HepG2 (cell line): ENCODE measurements around the gene LNX2. TPM values are rescaled to one million over a fixed set of nuclear protein-coding genes. Genes with fewer than 3 reads are reported as not detected.
A peak's percentile ranks its signal among the peaks of the same experiment; 100 is the strongest.

Experiments used
- ATAC-seq: fragments of 200-7000 bp; cut with Tn5 transposase; 3 replicates; pipeline ENCODE4 v1.9.1; 2020; ENCODE audit warnings: mild to moderate bottlenecking, moderate library complexity
- BruUV-seq: library from RNA; stranded (reverse); fragments of 400-500 nt; replicated peaks from 2 replicates; lab custom pipeline; 2021; lab: Mats Ljungman, UMichigan
- CTCF ChIA-PET: fragments of 300-600 bp; formaldehyde crosslinking; extraction: SDS; loops from one replicate; lab custom pipeline; 2021; ENCODE audit warnings: low total read pairs, inconsistent platforms, low intra/inter-chr PET ratio; lab: Yijun Ruan, JAX
- POLR2A ChIA-PET: fragments of 350-600 bp; sonication (Branson Sonifier 250); formaldehyde crosslinking; loops from one replicate; lab custom pipeline; 2020; ENCODE audit warnings: antibody characterized with exemption, inconsistent platforms; lab: Yijun Ruan, JAX
- DNase-seq: peaks from one replicate; pipeline ENCODE4 v3.0.0-alpha.2; 2015; ENCODE audit warnings: low spot score
- FAIRE-seq: peaks from 3 replicates; lab custom pipeline; 2011; peaks lifted over from hg19 to GRCh38; lab: Jason Lieb, UNC
- H2AFZ ChIP-seq: one replicate; pipeline ENCODE4 v1.6.1; 2011; ENCODE audit warnings: low read length, inconsistent platforms
- H3K27ac ChIP-seq: fragments of 300-600 bp; 3 replicates; pipeline ENCODE4 v1.8.0; 2011; ENCODE audit warnings: mixed run types, mild to moderate bottlenecking, mixed read lengths, low read length, inconsistent platforms; ENCODE audit not compliant: insufficient read depth; ENCODE audit errors: extremely low read length
- H3K27me3 ChIP-seq, 2 experiments: fragments of 200-600 bp in 1 of 2; 2 replicates in 1 of 2; 3 replicates in 1 of 2; pipeline versions ENCODE4 v1.6.0 to v1.8.0; 2011; ENCODE audit warnings: low read length in 2 of 2, mild to moderate bottlenecking in 2 of 2, moderate library complexity in 2 of 2, inconsistent platforms in 1 of 2; ENCODE audit not compliant: insufficient read depth in 2 of 2, control insufficient read depth in 1 of 2
- H3K36me3 ChIP-seq, 2 experiments: fragments of 200-600 bp in 1 of 2; replicated peaks in 1 of 2; 2 replicates in 1 of 2; 3 replicates in 1 of 2; pipeline versions ENCODE4 v1.5.1 to v1.8.0; 2011; ENCODE audit warnings: low read length in 2 of 2, inconsistent platforms in 1 of 2; ENCODE audit not compliant: insufficient read depth in 2 of 2, control insufficient read depth in 1 of 2
- H3K4me1 ChIP-seq: 2 replicates; pipeline ENCODE4 v1.5.1; 2012; ENCODE audit warnings: low read length, inconsistent platforms; ENCODE audit not compliant: insufficient read depth
- H3K4me2 ChIP-seq: 2 replicates; pipeline ENCODE4 v1.6.0; 2011; ENCODE audit warnings: low read depth, low read length, inconsistent platforms
- H3K4me3 ChIP-seq, 3 experiments: fragments of 200-600 bp in 1 of 3; sonication (generic), shearing (Covaris generic) in 1 of 3; replicated peaks in 1 of 3; 2 replicates each; pipeline ENCODE4 v1.5.1; 2011 to 2016; ENCODE audit warnings: low read length in 3 of 3, inconsistent platforms in 2 of 3, low read depth in 2 of 3, mild to moderate bottlenecking in 2 of 3, control low read depth in 1 of 3, mixed read lengths in 1 of 3; ENCODE audit not compliant: insufficient read depth in 1 of 3
- H3K79me2 ChIP-seq: one replicate; pipeline ENCODE4 v1.6.1; 2011; ENCODE audit warnings: low read length, inconsistent platforms; ENCODE audit not compliant: insufficient read depth
- H3K9ac ChIP-seq: 2 replicates; pipeline ENCODE4 v1.6.0; 2011; ENCODE audit warnings: mild to moderate bottlenecking, low read depth, low read length, inconsistent platforms; ENCODE audit not compliant: insufficient read depth
- H3K9me3 ChIP-seq: 2 replicates; pipeline ENCODE4 v1.5.1; 2012; ENCODE audit warnings: mild to moderate bottlenecking, low read length
- H4K20me1 ChIP-seq: 2 replicates; pipeline ENCODE4 v1.6.0; 2011; ENCODE audit warnings: inconsistent platforms, mild to moderate bottlenecking, low read length, moderate library complexity; ENCODE audit not compliant: insufficient read depth
- ATF3 ChIP-seq: sonication (generic); formaldehyde crosslinking; IDR thresholded peaks from 2 replicates; pipeline ENCODE4 v1.4.0; 2020; ENCODE audit warnings: missing genetic modification reagents
- E2F1 ChIP-seq: sonication (generic); formaldehyde crosslinking; IDR thresholded peaks from 2 replicates; pipeline ENCODE4 v1.5.0; 2020; ENCODE audit warnings: missing genetic modification reagents
- ELF3 ChIP-seq: IDR thresholded peaks from 2 replicates; pipeline ENCODE4 v1.6.1; 2016; ENCODE audit warnings: missing genetic modification reagents, missing compliant biosample characterization
- ELF4 ChIP-seq: sonication (generic); formaldehyde crosslinking; IDR thresholded peaks from 2 replicates; pipeline ENCODE4 v1.5.0; 2020; ENCODE audit warnings: missing genetic modification reagents, mild to moderate bottlenecking, moderate library complexity, borderline replicate concordance
- FOXA3 ChIP-seq: IDR thresholded peaks from 2 replicates; pipeline ENCODE4 v1.6.1; 2016; ENCODE audit warnings: missing genetic modification reagents, missing compliant biosample characterization
- KDM2A ChIP-seq: sonication (generic); formaldehyde crosslinking; IDR thresholded peaks from 2 replicates; pipeline ENCODE4 v1.4.0; 2020; ENCODE audit warnings: low read depth, missing genetic modification reagents, borderline replicate concordance
- NAIF1 ChIP-seq: sonication (generic); formaldehyde crosslinking; IDR thresholded peaks from 2 replicates; pipeline ENCODE4 v1.5.0; 2020; ENCODE audit warnings: mild to moderate bottlenecking, missing genetic modification reagents, borderline replicate concordance
- RARA ChIP-seq: IDR thresholded peaks from 2 replicates; pipeline ENCODE4 v1.6.1; 2016; ENCODE audit warnings: missing genetic modification reagents, missing compliant biosample characterization
- RFX3 ChIP-seq: IDR thresholded peaks from 2 replicates; pipeline ENCODE4 v1.6.1; 2016; ENCODE audit warnings: missing biosample characterization, missing genetic modification reagents
- RXRB ChIP-seq: IDR thresholded peaks from 2 replicates; pipeline ENCODE4 v1.6.1; 2016; ENCODE audit warnings: borderline replicate concordance, missing genetic modification reagents, missing compliant biosample characterization
- TARDBP ChIP-seq: sonication (generic); formaldehyde crosslinking; IDR thresholded peaks from 2 replicates; pipeline ENCODE4 v1.8.0; 2022; ENCODE audit warnings: mild to moderate bottlenecking, missing genetic modification reagents
- ZNF12 ChIP-seq: sonication (generic); formaldehyde crosslinking; IDR thresholded peaks from 2 replicates; pipeline ENCODE4 v1.5.0; 2020; ENCODE audit warnings: missing genetic modification reagents
- ZNF337 ChIP-seq: sonication (generic); formaldehyde crosslinking; IDR thresholded peaks from 2 replicates; pipeline ENCODE4 v1.5.1; 2020; ENCODE audit warnings: missing genetic modification reagents, low read depth, mild to moderate bottlenecking, borderline replicate concordance
- ZNF446 ChIP-seq: sonication (generic); formaldehyde crosslinking; IDR thresholded peaks from 2 replicates; pipeline ENCODE4 v1.5.0; 2020; ENCODE audit warnings: mild to moderate bottlenecking, missing genetic modification reagents
- ZNF510 ChIP-seq: sonication (generic); formaldehyde crosslinking; IDR thresholded peaks from 2 replicates; pipeline ENCODE4 v1.4.0; 2020; ENCODE audit warnings: low read depth, mild to moderate bottlenecking, missing genetic modification reagents
- ZNF839 ChIP-seq: sonication (generic); formaldehyde crosslinking; IDR thresholded peaks from 2 replicates; pipeline ENCODE4 v1.4.0; 2020; ENCODE audit warnings: missing genetic modification reagents, mild to moderate bottlenecking, borderline replicate concordance
- WGBS: methylation state at CpG from one replicate; pipeline ENCODE4 v1.1.6; 2017; ENCODE audit warnings: low lambda C conversion rate; 5-methylcytosine and 5-hydroxymethylcytosine counted together
- in situ Hi-C: cut with HindIII; loops from 2 replicates; pipeline ENCODE4 v1.10.0; 2017; ENCODE audit warnings: low pct_unique_long_range_greater_than_20kb; ENCODE audit not compliant: extremely low pct_ligation_motif_present
- intact Hi-C: fragments of 100-400 bp; cut with micrococcal nuclease; formaldehyde crosslinking; loops from one replicate; pipeline ENCODE4 v1.10.0; 2022; ENCODE audit not compliant: unreplicated experiment
- polyA plus RNA-seq, 8 experiments: library from polyadenylated mRNA; depleted of rRNA in 3 of 8; stranded (reverse) in 7 of 8; unstranded in 1 of 8; fragments of >200 nt; fragmentation: Illumina TruSeq in 4 of 8; extraction: Trizol in 4 of 8; gene quantifications; 2 replicates each; pipeline versions ENCODE4 v1.2.1 to v1.2.3, GENCODE V29; 2011 to 2016; ENCODE audit warnings: low read depth in 4 of 8, missing spikeins in 1 of 8, mixed read lengths in 1 of 8; ENCODE audit not compliant: insufficient read depth in 1 of 8
- total RNA-seq, 5 experiments: library from RNA; depleted of rRNA; stranded (reverse); fragments of >200 nt; fragmentation: Illumina TruSeq; extraction: Trizol; gene quantifications; 2 replicates each; pipeline ENCODE4 v1.2.3, GENCODE V29; 2016; ENCODE audit warnings: low read depth in 1 of 5
- TF ChIP-seq, protein P1 (sequence below): IDR thresholded peaks from 2 replicates; pipeline ENCODE4 v1.6.1; 2016; ENCODE audit warnings: missing compliant biosample characterization, missing genetic modification reagents, borderline replicate concordance

Gene LNX2
- total and polyA plus RNA-seq, 2 of the 13 experiments (the other 11 are each of a cell fraction or from before 2014, with no cell fraction given): 9.2 to 9.7 TPM

GRCh38 chr13:27657724-27658123 lies 37.4 kb upstream of the LNX2 start:
- CTCF ChIA-PET: no interaction called here
- TF ChIP-seq ZNF12 (CRISPR knock-in tag) (no peak), ZNF510 (CRISPR knock-in tag) (no peak), ZNF337 (CRISPR knock-in tag) (no peak), RXRB (CRISPR knock-in tag) (no peak), RARA (CRISPR knock-in tag) (no peak), ZNF446 (CRISPR knock-in tag) (no peak), NAIF1 (CRISPR knock-in tag) (no peak), RFX3 (CRISPR knock-in tag) (no peak), E2F1 (CRISPR knock-in tag) (no peak), ELF3 (CRISPR knock-in tag) (no peak), KDM2A (CRISPR knock-in tag) (no peak), FOXA3 (CRISPR knock-in tag) (no peak), ATF3 (CRISPR knock-in tag) (no peak), ZNF839 (CRISPR knock-in tag) (no peak), TARDBP (CRISPR knock-in tag) (no peak), ELF4 (CRISPR knock-in tag) (no peak)
- TF ChIP-seq, protein P1, sequence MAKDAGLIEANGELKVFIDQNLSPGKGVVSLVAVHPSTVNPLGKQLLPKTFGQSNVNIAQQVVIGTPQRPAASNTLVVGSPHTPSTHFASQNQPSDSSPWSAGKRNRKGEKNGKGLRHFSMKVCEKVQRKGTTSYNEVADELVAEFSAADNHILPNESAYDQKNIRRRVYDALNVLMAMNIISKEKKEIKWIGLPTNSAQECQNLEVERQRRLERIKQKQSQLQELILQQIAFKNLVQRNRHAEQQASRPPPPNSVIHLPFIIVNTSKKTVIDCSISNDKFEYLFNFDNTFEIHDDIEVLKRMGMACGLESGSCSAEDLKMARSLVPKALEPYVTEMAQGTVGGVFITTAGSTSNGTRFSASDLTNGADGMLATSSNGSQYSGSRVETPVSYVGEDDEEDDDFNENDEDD (CRISPR knock-in tag): no peak
- TF ChIP-seq, all 625 proteins: peak for 0
- Histone ChIP-seq H3K79me2 (no peaks in the 10 kb centered on the region), H3K9me3 (no peaks in the 10 kb centered on the region), H3K9ac (no peak overlapping the region), H3K36me3 (peaks cover 0 to 1% of the 10 kb centered on the region in 2 experiments; a peak in 2 of 5 replicates), H3K4me3 (no peak overlapping the region), H3K4me1 (peaks cover 27% of the 10 kb centered on the region), H3K27ac (no peak overlapping the region), H3K4me2 (no peak overlapping the region), H4K20me1 (no peaks in the 10 kb centered on the region), H2AFZ (no peak overlapping the region), H3K27me3 (no peaks in the 10 kb centered on the region)
- in situ Hi-C loops: no loop called here
- no peak for FAIRE-seq
- intact Hi-C loops: no loop called here
- ATAC-seq: peak; percentile 31; the same call in 1 of the 3 replicates
- DNase-seq: no peak
- POLR2A ChIA-PET: no interaction called here
- BruUV-seq: no TSS peak
- WGBS: 56% methylated on average over 2 of the region's 2 CpGs
